ENCODE data around the gene APBA2. TPM values are rescaled to one million over a fixed set of nuclear protein-coding genes. Genes with fewer than 3 reads are reported as not detected.
A peak's percentile ranks its signal among the peaks of the same experiment; 100 is the strongest.

APBA2 gene
- total and polyA plus RNA-seq, 7 donors = 0.46 to 10.7 (median 1.5) TPM

DNA sequence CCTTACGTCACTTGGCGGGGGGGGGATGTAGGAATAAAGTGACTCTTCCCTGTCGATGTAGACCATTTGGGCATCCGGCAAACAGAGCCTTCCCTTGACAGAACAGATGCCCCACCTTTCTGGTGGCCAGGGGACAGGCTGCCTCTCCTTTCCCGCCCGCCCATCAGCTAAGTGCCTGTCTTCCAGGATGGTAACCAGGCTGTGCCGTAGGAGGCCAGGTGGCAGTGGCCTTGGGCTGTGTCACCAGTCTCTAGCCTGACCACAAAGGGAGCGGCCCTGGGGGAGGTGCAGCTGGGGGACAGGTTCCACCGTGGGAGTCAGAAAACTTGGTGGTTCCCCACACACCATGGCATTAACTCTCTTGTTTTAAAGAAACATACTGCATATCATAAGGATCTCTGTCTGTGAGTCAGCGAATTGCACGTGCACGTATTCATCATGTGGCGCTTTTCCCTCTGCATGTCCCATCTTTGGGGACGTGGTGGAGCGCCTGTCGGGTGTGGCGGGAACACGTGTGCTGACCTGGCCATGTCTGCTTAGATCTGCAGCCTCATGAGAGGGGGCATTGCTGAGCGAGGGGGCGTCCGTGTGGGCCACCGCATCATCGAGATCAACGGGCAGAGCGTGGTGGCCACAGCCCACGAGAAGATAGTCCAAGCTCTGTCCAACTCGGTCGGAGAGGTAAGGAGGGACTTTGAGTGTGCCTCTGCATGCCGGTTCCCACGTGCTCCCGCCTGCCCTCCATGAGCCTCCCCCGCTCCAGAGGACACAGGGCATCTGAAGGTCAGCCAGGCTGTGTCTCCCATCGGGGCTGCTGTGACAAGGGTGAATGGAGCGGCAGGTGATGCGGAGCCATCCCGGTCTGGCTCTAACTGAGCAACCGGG lies 227.8 kb downstream of the APBA2 start:
- WGBS, 2 donors = 82 to 87% methylated on average over 37 of the region's 37 CpGs
- no peak overlapping the region for H3K4me3 ChIP-seq
- TF ChIP-seq EP300 (IDR thresholded peaks at IDR 0.05) = no peak
- TF ChIP-seq POLR2AphosphoS5 (IDR thresholded peaks at IDR 0.05) = no peak
- no peak for TF ChIP-seq POLR2A (IDR thresholded peaks at IDR 0.05)
- TF ChIP-seq, protein P1, sequence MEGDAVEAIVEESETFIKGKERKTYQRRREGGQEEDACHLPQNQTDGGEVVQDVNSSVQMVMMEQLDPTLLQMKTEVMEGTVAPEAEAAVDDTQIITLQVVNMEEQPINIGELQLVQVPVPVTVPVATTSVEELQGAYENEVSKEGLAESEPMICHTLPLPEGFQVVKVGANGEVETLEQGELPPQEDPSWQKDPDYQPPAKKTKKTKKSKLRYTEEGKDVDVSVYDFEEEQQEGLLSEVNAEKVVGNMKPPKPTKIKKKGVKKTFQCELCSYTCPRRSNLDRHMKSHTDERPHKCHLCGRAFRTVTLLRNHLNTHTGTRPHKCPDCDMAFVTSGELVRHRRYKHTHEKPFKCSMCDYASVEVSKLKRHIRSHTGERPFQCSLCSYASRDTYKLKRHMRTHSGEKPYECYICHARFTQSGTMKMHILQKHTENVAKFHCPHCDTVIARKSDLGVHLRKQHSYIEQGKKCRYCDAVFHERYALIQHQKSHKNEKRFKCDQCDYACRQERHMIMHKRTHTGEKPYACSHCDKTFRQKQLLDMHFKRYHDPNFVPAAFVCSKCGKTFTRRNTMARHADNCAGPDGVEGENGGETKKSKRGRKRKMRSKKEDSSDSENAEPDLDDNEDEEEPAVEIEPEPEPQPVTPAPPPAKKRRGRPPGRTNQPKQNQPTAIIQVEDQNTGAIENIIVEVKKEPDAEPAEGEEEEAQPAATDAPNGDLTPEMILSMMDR (IDR thresholded peaks at IDR 0.05) = no peak
- no peak for DNase-seq
- intact Hi-C loops (cut with DNase I) = no loop called here
- H3K9me3 ChIP-seq = no peaks in the 10 kb centered on the region
- H3K4me1 ChIP-seq = peaks cover 0 to 14% (median 12%) of the 10 kb centered on the region in 4 donors
- H3K27me3 ChIP-seq = peaks cover 0 to 43% (median 5%) of the 10 kb centered on the region in 3 donors
- no peaks in the 10 kb centered on the region for H3K36me3 ChIP-seq
- H3K27ac ChIP-seq = no peak overlapping the region

DNA sequence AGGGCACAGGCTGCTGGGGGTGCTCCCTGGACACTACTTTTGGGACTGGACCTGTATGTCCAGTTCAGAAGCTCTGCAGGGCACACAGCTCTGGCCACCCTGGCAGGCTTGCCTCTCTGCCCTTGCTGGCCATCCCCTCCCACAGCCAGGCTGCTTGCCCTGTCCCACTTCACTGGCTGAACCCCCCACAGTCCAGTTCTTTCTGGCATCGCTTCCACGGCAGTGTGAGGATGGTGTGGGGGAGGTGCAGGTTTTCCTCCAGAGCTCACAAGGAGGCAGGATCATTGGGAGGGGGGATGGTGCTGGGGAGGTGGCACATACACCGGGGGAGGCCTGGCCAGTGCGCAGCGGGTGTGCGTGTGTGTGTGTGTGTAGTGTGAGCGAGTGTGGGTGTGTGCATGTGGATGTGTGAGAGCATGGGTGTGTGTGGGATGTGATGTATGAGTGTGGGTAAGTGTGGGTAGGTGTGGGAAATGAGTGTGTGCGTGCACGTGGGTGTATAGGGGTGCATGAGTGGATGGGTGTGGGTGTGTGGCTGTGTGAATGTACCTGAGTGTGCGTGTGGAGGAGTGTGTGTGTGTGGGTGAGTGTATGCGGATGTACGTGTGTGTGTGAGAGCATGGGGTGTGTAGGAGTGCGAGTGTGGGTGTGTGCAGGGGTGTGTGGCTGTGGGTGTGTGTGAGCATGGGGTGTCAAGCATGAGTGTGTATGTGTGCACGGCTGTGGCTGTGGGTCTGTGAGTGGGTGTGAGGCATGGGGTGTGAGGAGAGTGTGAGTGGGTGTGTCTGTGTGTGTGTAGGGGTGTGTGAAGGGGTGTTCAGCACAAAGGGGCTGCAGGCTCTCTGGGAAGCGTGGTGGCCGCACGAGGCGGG lies 228.7 kb downstream of the APBA2 start:
- no peak overlapping the region for H3K27ac ChIP-seq
- H3K27me3 ChIP-seq = peaks cover 0 to 43% (median 5%) of the 10 kb centered on the region in 3 donors
- peaks cover 0 to 14% (median 12%) of the 10 kb centered on the region in 4 donors for H3K4me1 ChIP-seq
- DNase-seq = no peak
- TF ChIP-seq POLR2A (IDR thresholded peaks at IDR 0.05) = no peak
- no peaks in the 10 kb centered on the region for H3K9me3 ChIP-seq
- H3K36me3 ChIP-seq = no peaks in the 10 kb centered on the region
- WGBS, 2 donors = 47 to 53% methylated on average over 18 of the region's 18 CpGs
- H3K4me3 ChIP-seq = peak overlapping the region in 1 of 4 donors; percentile 52
- intact Hi-C loops (cut with DNase I) = no loop called here

- no peak for DNase-seq
Observed at GRCh38 chr15:29115093-29115991, 229.6 kb downstream of the APBA2 start.

DNA sequence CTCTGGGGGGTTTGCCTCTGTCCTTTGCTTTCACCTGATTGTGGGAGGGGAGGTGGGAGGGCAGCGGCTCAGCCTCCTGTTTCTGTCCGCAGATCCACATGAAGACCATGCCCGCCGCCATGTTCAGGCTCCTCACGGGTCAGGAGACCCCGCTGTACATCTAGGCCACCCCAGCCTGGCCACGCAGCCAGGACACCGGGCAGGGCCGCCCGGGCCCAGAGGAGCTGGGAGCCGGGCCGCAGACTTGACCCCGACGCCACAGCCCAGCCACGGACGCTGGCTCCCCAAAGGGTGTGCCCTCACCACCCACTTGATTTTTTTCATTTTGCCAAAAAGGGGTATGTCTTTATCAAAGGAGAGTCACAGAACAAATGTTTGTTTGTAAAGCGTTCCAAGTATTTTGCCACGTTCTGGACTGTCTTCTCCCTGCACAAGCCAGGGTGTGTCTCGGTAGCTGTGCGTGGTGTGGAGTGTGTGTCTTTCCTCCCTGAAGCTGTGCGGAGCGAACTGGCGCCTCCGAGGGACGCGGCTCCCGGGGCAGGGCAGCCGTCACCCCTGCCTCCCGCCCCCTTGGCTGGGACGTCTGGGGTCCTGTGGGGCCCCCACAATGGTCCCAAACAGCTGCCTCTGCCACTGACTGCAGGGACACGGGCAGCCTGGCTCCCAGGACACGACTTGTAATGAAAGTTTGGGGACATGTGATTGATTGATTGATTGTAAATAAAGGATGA lies 231.4 kb downstream of the APBA2 start:
- Histone ChIP-seq H3K27me3 (peaks cover 0 to 33% (median 5%) of the 10 kb centered on the region in 3 donors), H3K4me3 (no peak overlapping the region), H3K27ac (no peak overlapping the region), H3K36me3 (no peaks in the 10 kb centered on the region), H3K4me1 (peaks cover 0 to 14% (median 12%) of the 10 kb centered on the region in 4 donors), H3K9me3 (no peaks in the 10 kb centered on the region)
- TF ChIP-seq, protein P1 (IDR thresholded peaks at IDR 0.05) = no peak
- no peak for TF ChIP-seq POLR2AphosphoS5 (IDR thresholded peaks at IDR 0.05)
- TF ChIP-seq EP300 (IDR thresholded peaks at IDR 0.05) = no peak
- no peak for TF ChIP-seq POLR2A (IDR thresholded peaks at IDR 0.05)
- DNase-seq = no peak
- WGBS, 2 donors = 82 to 90% methylated on average over 32 of the region's 32 CpGs
- intact Hi-C loops (cut with DNase I) = no loop called here

More at GRCh38 chr15:29115093-29115991, 229.6 kb downstream of the APBA2 start:
- Histone ChIP-seq H3K4me1 (peaks cover 0 to 14% (median 12%) of the 10 kb centered on the region in 4 donors), H3K9me3 (no peaks in the 10 kb centered on the region), H3K36me3 (no peaks in the 10 kb centered on the region), H3K27me3 (peaks cover 0 to 40% (median 5%) of the 10 kb centered on the region in 3 donors), H3K4me3 (peak overlapping the region; percentile 14 to 52 (median 38)), H3K27ac (no peak overlapping the region)
- intact Hi-C loops (cut with DNase I) = no loop called here
- 6 to 12% methylated on average over 46 of the region's 46 CpGs for WGBS, 2 donors
- no peak for TF ChIP-seq POLR2A (IDR thresholded peaks at IDR 0.05)
- TF ChIP-seq, protein P1 (IDR thresholded peaks at IDR 0.05) = peak in 1 of 4 experiments; percentile 35

Data from sigmoid colon (tissue), 7 donors.